GM19035 (cell line): ENCODE measurements around the gene ARHGAP27.

Experiments used
- ATAC-seq: cut with Tn5 transposase; IDR thresholded peaks from one replicate; pipeline ENCODE4 v1.9.1; 2021; ENCODE audit not compliant: unreplicated experiment

Gene ARHGAP27

GRCh38 chr17:45408611-45409421, 23.9 kb downstream of the ARHGAP27 start:
- ATAC-seq: no peak

- ATAC-seq: no peak
Measured at GRCh38 chr17:45406107-45406506, 26.6 kb downstream of the ARHGAP27 start.

DNA sequence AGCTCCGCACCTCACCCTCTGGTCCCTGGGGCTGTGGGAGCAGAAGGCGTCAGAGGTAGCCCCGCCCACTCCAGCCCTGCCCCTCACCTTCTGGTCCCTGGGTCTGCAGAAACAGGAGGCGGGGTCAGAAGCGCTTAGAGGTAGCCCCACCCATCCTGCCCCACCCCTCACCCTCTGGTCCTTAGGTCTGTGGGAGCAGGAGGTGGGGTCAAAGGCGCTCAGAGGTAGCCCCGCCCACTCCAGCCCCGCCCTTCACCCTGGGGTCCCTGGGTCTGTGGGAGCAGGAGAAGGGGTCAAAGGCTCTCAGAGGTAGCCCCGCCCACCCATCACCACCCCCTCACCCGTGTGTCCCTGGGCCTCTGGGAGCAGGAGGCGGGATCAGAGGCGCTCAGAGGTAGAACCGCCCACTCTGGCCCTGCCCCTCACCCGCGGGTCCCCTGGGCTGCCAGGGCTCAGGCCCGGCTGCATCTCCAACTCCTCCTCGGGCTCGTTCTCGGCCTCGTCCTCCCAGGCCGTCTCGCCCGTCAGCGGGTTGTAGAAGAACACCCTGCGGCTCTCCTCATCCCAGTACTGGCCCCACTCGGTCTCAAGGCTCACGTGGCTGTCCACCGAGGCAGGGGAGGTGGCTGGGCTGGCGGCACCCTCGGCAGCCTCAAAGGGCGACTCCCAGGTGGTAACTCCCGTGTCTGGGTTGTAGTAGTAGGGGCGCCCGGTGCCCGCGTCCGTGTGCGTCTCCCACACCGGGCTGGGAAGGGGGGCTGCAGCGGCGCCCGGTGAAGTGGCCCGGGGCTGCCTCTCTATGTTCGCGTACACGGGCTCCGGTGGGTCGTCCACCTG, 27.2 kb downstream of the ARHGAP27 start:
- no peak for ATAC-seq

DNA sequence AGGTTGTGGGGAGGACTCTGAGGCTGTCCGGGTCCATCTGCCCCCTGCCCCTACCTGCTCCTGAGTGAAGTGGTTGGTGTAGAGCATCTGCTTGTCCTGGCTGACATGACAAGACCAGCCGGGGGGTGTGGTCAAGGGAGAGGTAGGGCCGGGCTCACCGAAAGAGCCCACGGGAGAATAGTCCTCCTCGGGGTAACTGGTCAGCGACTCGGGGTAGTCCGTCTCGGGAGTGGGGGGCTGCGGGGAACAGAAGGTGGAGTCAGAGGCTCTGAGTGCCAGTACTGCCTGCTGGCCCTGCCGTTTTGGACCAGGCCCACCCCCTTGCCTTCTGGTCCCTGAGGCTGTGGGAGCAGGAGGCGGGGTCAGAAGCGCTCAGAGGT, 27.8 kb downstream of the ARHGAP27 start:
- ATAC-seq: no peak

DNA sequence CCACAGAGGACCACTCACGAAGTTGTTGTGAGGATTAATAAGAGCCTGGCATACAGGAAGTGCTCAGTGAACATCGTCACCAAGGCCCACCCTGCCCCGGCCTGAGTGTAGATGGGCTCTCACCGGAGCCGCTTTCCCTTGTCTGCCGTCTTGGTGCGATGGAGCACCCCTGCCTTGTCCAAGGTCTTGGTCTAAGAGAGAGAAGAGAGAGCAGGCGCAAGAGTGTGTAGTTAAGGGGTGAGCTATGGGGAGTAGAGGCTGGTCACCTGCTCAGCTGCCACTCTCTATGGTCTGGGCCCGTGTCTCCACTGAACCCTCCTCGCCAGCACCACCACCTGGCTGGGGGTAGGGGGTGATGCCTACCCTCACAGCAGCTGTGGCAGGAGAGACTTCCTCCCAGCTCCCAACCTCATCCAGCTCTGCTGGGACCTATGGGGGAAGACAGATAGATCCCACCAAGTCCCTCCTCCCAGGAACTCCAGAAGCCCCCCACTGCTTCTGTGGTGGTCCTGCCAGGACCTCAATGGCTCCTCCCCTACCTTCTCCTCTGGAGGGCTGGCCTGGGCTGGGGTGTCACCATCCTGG, 28.7 kb downstream of the ARHGAP27 start:
- no peak for ATAC-seq

GRCh38 chr17:45402916-45403315, 29.8 kb downstream of the ARHGAP27 start:
- ATAC-seq: no peak

DNA sequence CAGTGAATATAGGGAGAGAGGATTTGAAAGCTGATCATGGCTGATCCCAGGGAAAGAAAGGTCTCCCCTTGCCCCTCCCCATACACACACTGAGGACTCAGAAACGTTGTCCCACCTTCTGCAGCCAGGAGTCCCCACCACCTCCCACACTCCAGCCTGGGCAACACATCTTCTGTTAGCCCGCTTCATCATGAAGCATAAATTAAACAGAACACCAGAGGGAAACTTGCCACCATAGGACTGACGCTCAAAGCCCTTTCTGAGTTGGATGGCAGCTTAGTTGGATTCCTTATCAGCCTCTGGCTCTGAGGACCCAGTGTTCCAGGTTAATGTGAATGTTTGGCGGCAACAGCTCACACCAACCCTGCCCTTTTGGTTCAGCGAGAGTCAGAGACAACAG, 33.9 kb downstream of the ARHGAP27 start:
- no peak for ATAC-seq

DNA sequence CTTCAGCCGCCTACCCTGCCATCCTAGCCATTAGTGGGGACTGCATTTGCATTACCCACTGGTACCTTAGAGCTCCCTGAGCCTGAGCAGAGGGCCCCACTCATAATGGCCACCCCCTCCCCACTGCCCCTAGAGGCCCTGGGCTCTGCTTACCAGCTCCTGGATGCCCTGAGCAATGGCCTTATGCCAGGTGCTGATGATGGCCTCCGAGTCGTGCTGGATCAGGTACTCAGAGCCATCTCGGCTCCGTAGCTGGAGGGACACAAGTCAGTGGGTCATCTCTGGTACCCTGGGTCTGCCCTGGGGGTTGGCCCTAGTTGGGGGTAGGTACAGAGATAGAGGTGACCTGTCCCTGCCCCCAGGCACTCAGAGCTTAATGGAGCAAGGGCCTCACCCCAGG, 34.9 kb downstream of the ARHGAP27 start:
- ATAC-seq: no peak

DNA sequence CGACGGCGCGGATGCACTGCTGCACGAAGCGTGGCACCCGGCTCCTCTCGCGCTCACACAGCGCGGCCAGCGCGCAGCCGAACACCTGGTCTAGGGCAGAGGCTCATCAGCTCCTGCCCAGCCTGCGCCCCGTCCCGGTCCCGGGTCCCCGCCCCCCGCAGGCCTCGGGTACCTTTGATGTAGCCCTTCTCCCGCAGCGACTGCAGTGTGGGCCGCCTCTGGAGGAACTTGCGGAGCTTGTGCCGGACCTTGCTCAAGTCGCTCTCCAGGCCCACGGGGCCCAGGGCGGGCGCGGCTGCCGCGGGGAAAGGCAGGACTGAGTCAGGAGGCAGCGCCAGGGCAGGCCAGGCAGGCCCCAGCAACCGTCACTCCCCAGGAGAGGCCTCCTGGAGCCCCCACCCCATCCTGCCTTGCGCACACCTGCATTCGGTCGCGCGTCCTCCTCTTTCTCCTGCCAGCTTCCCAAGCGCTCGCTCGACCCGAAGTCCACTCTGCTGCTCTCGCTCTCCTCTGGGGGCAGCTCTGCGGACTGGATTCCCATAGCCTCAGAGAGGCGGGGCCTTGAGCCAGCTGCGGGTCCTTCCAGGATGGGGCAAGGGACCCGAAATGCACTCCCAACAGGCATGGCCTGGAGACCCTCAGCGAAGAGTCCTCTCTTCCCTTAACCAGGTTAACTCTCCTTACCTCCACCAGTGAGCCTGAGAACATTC, 36.0 kb downstream of the ARHGAP27 start:
- no peak for ATAC-seq

DNA sequence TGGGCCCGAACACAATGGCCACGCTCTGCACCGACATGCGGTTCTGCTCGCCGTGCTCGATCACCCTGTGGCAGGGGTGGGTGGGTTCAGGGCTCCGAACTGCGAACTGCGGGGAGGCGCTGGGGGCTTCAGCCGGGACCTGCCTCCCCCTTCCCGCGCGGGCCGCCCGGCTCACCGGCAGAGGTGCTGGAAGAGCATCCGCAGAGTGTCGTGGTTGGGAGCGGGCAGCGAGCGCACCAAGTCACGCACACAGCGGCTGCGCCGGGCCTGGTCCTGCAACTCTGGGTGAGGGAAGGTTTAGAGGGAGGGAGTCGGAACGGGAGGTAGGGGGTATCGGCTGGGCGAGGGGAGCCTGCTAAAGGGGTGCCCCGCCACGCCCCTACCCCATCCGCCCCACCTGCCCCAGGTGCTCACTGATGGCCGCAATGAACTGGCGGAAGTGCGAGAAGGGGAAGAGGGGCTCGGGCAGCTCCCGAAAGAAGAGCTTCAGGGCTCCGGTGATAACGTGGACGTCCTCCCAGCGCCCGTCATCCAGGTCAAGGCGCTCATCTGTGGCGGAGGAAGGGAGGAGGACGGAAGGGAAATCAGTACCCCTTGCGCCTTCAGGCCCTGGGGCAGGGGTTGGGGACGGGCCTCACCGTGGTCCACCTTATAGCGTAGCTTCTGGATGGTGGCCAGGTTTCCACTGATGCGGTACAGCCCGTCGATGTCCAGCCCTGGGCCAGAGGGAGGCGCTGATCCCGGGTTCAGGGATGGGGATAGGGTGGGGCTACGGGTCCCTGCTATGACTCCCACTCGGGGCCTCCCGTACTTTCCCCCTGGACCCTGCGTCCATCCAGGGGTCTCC, 36.9 kb downstream of the ARHGAP27 start:
- ATAC-seq: no peak

DNA sequence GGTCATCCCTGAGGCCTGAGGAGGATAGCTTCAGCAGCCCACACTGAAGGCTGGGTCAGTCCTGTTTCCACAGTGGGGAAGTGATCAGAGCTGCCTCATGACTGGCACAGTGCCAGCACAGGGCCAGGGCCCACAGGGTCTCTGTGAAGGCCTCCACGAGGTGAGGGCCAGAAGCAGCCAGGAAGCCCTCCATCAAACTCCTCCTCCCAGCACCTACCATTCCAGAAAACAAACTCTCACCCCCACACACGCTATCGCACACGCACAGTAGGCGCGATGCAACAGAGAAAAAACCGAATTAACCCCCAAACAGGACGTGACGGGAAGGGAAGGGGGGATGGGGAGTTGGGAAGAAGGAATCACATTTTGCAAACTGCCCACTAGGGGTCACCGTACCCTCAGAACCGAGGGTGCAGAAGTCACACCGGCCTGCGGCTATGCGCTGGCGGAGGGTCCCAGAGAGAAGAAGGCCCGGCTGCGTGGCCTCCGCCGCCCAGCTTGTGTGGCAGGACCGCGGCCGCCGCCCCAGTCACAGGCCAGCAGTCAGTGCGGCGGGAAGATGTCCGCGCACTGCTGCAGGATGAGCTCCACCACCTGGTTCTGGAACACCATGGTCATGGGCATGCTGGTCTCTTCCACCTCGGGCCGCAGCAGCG, 37.6 kb downstream of the ARHGAP27 start:
- ATAC-seq: no peak

DNA sequence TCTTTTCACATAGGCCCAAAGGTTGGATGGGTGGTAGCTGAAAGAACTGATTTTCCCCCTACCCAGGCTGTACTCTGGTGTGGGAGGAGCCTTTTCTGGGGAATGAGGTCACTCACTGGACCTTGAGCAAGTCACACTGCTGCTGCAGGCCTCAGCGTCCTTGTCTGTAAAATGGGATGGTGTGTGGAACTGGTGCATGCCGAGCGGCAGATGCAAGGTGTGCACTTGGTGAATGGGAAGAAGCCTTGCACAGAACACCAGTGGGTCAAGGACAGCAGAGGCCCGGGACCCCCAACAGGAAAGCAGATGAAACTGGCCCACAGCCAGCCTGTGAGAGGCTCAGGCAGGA, 38.1 kb downstream of the ARHGAP27 start:
- no peak for ATAC-seq

DNA sequence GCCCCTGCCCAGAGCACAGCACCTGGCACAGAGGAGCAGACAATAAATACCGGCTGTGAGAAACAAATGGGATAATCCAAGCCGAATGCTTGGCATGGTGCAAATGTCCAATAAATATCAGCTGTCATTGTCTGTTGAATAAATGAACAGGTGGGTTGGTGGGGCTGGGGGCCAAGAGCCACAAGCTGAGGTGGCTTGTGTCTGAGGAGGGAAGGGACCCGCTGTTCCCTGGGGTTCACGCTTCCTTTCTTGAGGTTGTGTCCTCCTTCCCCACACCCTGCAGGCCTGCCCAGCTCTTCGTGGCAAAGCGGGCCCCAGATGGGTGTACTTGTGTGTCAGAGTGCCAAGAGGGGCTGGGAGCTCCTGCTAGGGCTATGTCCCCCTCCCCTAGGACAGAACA, 38.6 kb downstream of the ARHGAP27 start:
- no peak for ATAC-seq

DNA sequence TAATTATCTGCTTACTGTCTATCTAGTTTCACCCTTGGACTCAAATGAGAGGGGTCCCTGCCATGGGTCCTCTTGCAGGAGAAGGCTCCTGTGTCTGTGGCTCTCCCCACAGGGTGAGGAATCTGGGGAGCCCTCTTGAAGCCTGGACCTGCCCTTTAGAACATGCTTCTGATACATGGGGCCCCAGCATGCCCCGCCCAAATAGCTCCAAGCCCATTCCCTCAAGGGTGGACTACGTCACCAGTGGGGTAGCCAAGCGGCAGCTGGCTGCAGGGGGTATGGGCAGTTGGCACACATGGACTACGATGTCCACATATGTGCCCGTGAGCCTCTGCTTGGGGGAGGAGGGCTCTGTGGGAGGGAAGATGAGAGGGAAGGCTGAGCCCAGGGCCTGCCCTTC, 39.3 kb downstream of the ARHGAP27 start:
- no peak for ATAC-seq

DNA sequence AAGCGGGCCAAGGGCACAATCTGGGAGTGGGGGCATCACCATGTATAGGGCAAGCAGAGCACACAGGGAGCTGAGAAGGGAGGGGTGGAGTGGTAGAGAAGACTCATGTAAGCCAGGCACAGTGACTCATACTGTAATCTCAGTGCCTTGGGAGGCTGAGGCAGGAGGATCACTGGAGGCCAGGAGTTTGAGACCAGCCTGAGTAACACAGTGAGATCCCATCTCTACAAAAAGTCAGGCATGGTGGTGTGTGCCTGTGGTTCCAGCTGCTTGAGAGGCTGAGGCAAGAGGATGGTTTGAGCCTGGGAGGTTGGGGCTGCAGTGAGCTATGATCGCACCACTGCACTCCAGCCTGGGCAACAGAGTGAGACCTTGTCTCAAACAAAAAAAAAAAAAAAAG, 40.8 kb downstream of the ARHGAP27 start:
- no peak for ATAC-seq

DNA sequence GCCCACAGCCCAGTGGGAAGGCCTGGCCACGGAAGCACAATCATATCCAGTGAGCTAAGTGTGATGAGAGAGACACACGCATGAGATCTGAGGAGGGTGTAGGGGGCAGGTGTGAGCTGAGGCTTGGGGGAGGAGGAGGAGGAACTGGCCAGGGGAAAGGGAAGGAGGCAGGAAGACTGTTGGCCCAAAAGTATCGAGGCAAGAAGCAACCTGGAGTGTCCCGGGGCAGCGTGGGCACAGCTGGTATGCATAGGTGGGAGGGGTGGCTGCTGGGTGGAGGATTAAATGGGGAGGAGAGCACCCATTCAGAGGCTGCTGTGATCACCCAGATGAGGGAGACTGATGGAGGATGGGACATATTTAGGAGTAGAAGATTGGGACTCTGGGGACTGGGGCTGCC, 41.4 kb downstream of the ARHGAP27 start:
- no peak for ATAC-seq

GRCh38 chr17:45389354-45389753, 43.3 kb downstream of the ARHGAP27 start:
- ATAC-seq: no peak

GRCh38 chr17:45388604-45389325, 43.9 kb downstream of the ARHGAP27 start:
- no peak for ATAC-seq

DNA sequence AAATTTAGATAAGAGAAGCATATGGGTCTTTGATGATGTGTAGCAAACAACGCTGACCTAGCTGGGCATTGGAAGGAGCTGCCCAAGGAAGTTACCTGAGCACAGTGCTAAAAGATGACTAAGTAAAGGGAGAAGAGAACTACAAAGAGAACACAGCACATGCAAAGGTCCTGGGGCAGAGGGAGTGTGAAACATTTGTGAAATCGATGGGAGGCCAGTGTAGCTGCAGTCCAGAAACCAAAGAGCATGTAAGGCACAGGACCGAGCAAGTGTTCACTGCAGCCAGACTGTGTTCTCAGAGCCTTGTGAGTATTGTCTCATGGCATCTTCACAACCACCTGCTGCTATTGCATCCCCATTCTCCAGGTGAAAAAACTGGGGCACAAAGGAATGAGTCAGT, 44.9 kb downstream of the ARHGAP27 start:
- ATAC-seq: no peak
